AG04449 (cell line): Measurements from ENCODE around the gene MUC5B.

Source experiments
- CTCF ChIA-PET: fragments of 350-600 bp; formaldehyde crosslinking; extraction: SDS; loops from one replicate; lab custom pipeline; 2021; ENCODE audit warnings: antibody characterized with exemption; lab: Yijun Ruan, JAX
- POLR2A ChIA-PET: fragments of 400-600, 350-600 bp; formaldehyde crosslinking; extraction: SDS; loops from one replicate; lab custom pipeline; 2020; ENCODE audit warnings: antibody characterized with exemption, inconsistent platforms; lab: Yijun Ruan, JAX
- DNase-seq: peaks from one replicate; pipeline ENCODE4 v3.0.0-alpha.2; 2010; ENCODE audit warnings: low read depth, low spot score
- H3K4me3 ChIP-seq: 2 replicates; pipeline ENCODE4 v1.5.1; 2011; ENCODE audit warnings: low read depth, mild to moderate bottlenecking, control low read depth, low read length
- CTCF ChIP-seq: IDR thresholded peaks from one replicate; pipeline ENCODE4 v1.5.1; 2011; ENCODE audit warnings: mild to moderate bottlenecking, moderate library complexity, low read length, control low read depth, inconsistent platforms; ENCODE audit not compliant: insufficient read depth; ENCODE audit errors: missing control alignments

The MUC5B gene

GRCh38 chr11:1229471-1230120 is 6.7 kb downstream of the MUC5B start:
- CTCF ChIA-PET = interaction anchor here (1.5 kb wide), 1 partner anchor 345 kb away, joined by 4 read pairs; no protein-coding TSS in a partner anchor
- POLR2A ChIA-PET = no interaction called here
- DNase-seq = no peak
- no peak for TF ChIP-seq CTCF
- H3K4me3 ChIP-seq = no peak overlapping the region

- no peak overlapping the region for H3K4me3 ChIP-seq
- ChIA-PET CTCF (interaction anchor here (1.5 kb wide), 1 partner anchor 345 kb away, joined by 4 read pairs; no protein-coding TSS in a partner anchor), POLR2A (no interaction called here)
- DNase-seq = no peak
- no peak for TF ChIP-seq CTCF
Observed at GRCh38 chr11:1230121-1230455, 7.2 kb downstream of the MUC5B start.

DNA sequence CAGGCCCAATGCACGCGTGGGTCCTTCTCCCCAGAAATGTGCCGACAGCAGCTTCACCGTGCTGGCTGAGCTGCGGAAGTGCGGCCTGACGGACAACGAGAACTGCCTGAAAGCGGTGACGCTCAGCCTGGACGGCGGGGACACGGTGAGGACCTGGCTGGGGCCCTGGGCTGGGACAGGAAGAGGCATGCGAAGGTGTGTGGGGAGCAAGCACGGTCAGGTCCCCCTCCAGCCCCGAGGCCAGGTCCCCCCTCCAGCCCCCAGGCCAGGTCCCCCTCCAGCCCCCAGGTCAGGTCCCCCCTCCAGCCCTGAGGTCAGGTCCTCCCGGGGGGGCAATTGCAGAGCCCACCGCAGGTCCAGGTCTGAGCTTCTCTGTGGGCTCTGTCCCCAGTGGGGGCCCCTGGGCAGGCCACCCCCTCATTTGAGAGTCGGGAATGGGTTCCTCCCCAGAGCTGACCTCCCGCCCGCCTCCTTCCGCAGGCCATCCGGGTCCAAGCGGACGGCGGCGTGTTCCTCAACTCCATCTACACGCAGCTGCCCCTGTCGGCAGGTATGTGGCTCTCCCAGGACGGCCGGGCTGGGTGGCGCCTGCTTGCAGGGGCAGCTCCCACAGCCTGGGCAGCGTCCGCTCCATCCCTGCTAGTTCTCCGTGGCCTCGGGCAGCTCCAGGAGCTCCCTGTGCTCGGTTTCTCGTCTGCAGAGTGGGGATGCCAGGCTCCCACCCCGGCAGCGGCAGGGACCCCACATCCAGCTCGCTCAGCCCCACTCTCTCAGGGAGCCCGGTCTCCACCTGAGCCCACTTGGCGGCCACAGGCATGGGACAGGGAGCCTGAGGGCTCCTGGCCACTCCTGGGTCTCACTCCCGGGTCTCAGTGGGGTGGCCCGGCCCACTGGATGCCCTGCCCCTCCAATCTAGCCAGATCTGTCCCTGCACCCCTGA is 7.9 kb downstream of the MUC5B start:
- no peak overlapping the region for H3K4me3 ChIP-seq
- POLR2A ChIA-PET = no interaction called here
- DNase-seq = no peak
- CTCF ChIA-PET = interaction anchor here (1.5 kb wide), 1 partner anchor 344 kb away, joined by 4 read pairs; no protein-coding TSS in a partner anchor
- no peak for TF ChIP-seq CTCF

GRCh38 chr11:1231396-1232020 is 8.6 kb downstream of the MUC5B start:
- no peak overlapping the region for H3K4me3 ChIP-seq
- DNase-seq = no peak
- POLR2A ChIA-PET = no interaction called here
- TF ChIP-seq CTCF = no peak
- CTCF ChIA-PET = no interaction called here

- CTCF ChIA-PET = no interaction called here
- POLR2A ChIA-PET = no interaction called here
Observed at GRCh38 chr11:1232021-1232882, 9.4 kb downstream of the MUC5B start.

More at GRCh38 chr11:1232021-1232882, 9.4 kb downstream of the MUC5B start:
- TF ChIP-seq CTCF = no peak
- no peak for DNase-seq
- no peak overlapping the region for H3K4me3 ChIP-seq
